DMS114 treated with DMSO at 0.1 percent for 48 hours (cell line): ENCODE data around the gene GPR161.

Source experiments
- DNase-seq: peaks from one replicate; lab custom pipeline; 2025; ENCODE audit not compliant: unreplicated experiment; lab: John Stamatoyannopoulos, UW

The GPR161 gene

GRCh38 chr1:168042362-168042761, 94.4 kb downstream of the GPR161 start:
- no peak for DNase-seq

DNA sequence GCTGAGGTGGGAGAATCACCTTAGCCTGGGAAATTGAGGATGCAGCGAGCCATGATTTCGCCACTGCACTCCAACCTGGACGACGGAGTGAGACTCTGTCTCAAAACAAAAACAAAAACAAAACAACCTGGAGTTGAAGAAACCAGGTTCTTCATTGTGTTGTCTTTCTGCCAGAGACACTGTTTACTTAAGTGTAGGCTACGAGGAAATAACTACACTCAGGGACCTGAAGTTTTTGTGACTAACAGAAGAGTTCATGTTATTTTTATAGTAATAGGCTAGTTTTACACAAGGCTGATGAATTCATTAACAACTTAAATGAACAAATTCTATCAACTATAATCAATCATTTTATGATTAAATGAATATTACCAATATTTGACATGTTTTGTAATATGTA, 101.4 kb downstream of the GPR161 start:
- no peak for DNase-seq

- no peak for DNase-seq
Measured at GRCh38 chr1:168032029-168032428, 104.7 kb downstream of the GPR161 start.

GRCh38 chr1:168031627-168032026, 105.1 kb downstream of the GPR161 start:
- DNase-seq: no peak

GRCh38 chr1:168031198-168031597, 105.5 kb downstream of the GPR161 start:
- DNase-seq: no peak
